Cardiac fibroblast (primary cell): ENCODE data around the gene LCLAT1.
"Not testable (repeated sequence)": the region's sequence is repeated elsewhere in the genome, so short reads cannot be mapped to it uniquely, and the experiment has no call there.

Experiments used
- DNase-seq, 2 donors: peaks; one replicate each; pipeline versions ENCODE4 v3.0.0 to v3.0.0-alpha.2; 2010; ENCODE audit warnings: low read depth in 2 of 2
- H3K4me3 ChIP-seq, 2 donors: replicated peaks in 1 of 2; 1 replicate in 1 of 2; 2 replicates in 1 of 2; pipeline ENCODE4 v1.5.1; 2011; ENCODE audit warnings: low read depth in 2 of 2, low read length in 2 of 2, mild to moderate bottlenecking in 2 of 2, moderate library complexity in 1 of 2
- CTCF ChIP-seq: IDR thresholded peaks from one replicate; pipeline ENCODE4 v1.5.1; 2011; ENCODE audit warnings: low read depth, mild to moderate bottlenecking, low read length, inconsistent platforms

LCLAT1 gene

GRCh38 chr2:30629866-30630265, 182.8 kb downstream of the LCLAT1 start:
- TF ChIP-seq CTCF: no peak
- no peak overlapping the region for H3K4me3 ChIP-seq
- DNase-seq: peak; percentile 60 to 79

- no peak overlapping the region for H3K4me3 ChIP-seq
- peak; percentile 2 to 29 for DNase-seq
- TF ChIP-seq CTCF: no peak
Measured at GRCh38 chr2:30631051-30631671, 184.1 kb downstream of the LCLAT1 start.

GRCh38 chr2:30633039-30633438, 186.0 kb downstream of the LCLAT1 start:
- no peak for DNase-seq
- TF ChIP-seq CTCF: no peak
- H3K4me3 ChIP-seq: no peak overlapping the region

GRCh38 chr2:30636311-30636710, 189.3 kb downstream of the LCLAT1 start:
- no peak for DNase-seq
- H3K4me3 ChIP-seq: no peak overlapping the region
- TF ChIP-seq CTCF: no peak

GRCh38 chr2:30639836-30640235, 192.8 kb downstream of the LCLAT1 start:
- H3K4me3 ChIP-seq: no peak overlapping the region
- DNase-seq: no peak
- no peak for TF ChIP-seq CTCF

GRCh38 chr2:30641765-30642345, 194.8 kb downstream of the LCLAT1 start:
- H3K4me3 ChIP-seq: no peak overlapping the region
- no peak for DNase-seq
- no peak for TF ChIP-seq CTCF

- DNase-seq, H3K4me3 ChIP-seq: not testable (repeated sequence)
Measured at GRCh38 chr2:30643013-30643412, 196.0 kb downstream of the LCLAT1 start.
